A549 (cell line): ENCODE results near the gene ALDH1B1. TPM values are rescaled to one million over a fixed set of nuclear protein-coding genes. Genes with fewer than 3 reads are reported as not detected.

Experiments used
- ATAC-seq, 2 experiments: fragments of 200-7000 bp in 1 of 2; fragments of >200 bp in 1 of 2; cut with Nextera tagmentation in 1 of 2; cut with Tn5 transposase in 1 of 2; 3 replicates each; pipeline versions ENCODE4 v1.8.0 to v1.9.1; 2018 to 2020; ENCODE audit warnings: mild to moderate bottlenecking in 1 of 2, moderate library complexity in 1 of 2
- CTCF ChIA-PET: fragments of 300-600 bp; sonication (Branson Sonifier 250); formaldehyde crosslinking; extraction: SDS; loops from one replicate; lab custom pipeline; 2021; ENCODE audit warnings: antibody characterized with exemption, inconsistent platforms; lab: Yijun Ruan, JAX
- POLR2A ChIA-PET: fragments of 350-600 bp; formaldehyde crosslinking; extraction: SDS; loops from one replicate; lab custom pipeline; 2021; ENCODE audit warnings: antibody characterized with exemption, inconsistent platforms; lab: Yijun Ruan, JAX
- DNase-seq, 2 experiments: peaks; one replicate each; pipeline versions ENCODE4 v3.0.0 to v3.0.0-alpha.2; 2011 to 2016; ENCODE audit warnings: low read depth in 1 of 2, low spot score in 1 of 2
- FAIRE-seq: peaks from 2 replicates; lab custom pipeline; 2011; peaks lifted over from hg19 to GRCh38; lab: Jason Lieb, UNC
- H3K27ac ChIP-seq, 2 experiments: fragments of >200 bp; sonication (Bioruptor Twin); formaldehyde crosslinking; 3 replicates each; pipeline ENCODE4 v1.5.1; 2016 to 2017
- H3K4me1 ChIP-seq: fragments of >200 bp; sonication (Bioruptor Twin); formaldehyde crosslinking; 3 replicates; pipeline ENCODE4 v1.6.1; 2016
- H3K4me2 ChIP-seq: fragments of >200 bp; sonication (Bioruptor Twin); formaldehyde crosslinking; 3 replicates; pipeline ENCODE4 v1.6.1; 2016
- H3K4me3 ChIP-seq: fragments of >200 bp; sonication (Bioruptor Twin); formaldehyde crosslinking; 3 replicates; pipeline ENCODE4 v1.5.1; 2016
- H3K9me3 ChIP-seq: fragments of >200 bp; sonication (Bioruptor Twin); formaldehyde crosslinking; 3 replicates; pipeline ENCODE4 v1.6.1; 2016
- CBX2 ChIP-seq: fragments of 200-600 bp; sonication (generic); IDR thresholded peaks from 2 replicates; pipeline ENCODE4 v1.6.1; 2016; ENCODE audit warnings: low read depth, mild to moderate bottlenecking, borderline replicate concordance
- CBX8 ChIP-seq: fragments of 200-600 bp; sonication (generic); IDR thresholded peaks from 2 replicates; pipeline ENCODE4 v1.6.1; 2016
- EHF ChIP-seq: fragments of 250-450 bp; sonication (Bioruptor Pico); IDR thresholded peaks from 2 replicates; pipeline ENCODE4 v1.5.0; 2020; ENCODE audit warnings: mild to moderate bottlenecking
- EHMT2 ChIP-seq: fragments of 200-600 bp; sonication (generic); IDR thresholded peaks from 2 replicates; pipeline ENCODE4 v1.6.1; 2016; ENCODE audit warnings: antibody characterized with exemption, low read depth, mild to moderate bottlenecking, moderate library complexity
- FOSB ChIP-seq: fragments of 250-450 bp; sonication (Bioruptor Pico); IDR thresholded peaks from 2 replicates; pipeline ENCODE4 v1.5.0; 2020; ENCODE audit warnings: mild to moderate bottlenecking, moderate library complexity
- FOSL2 ChIP-seq, 2 experiments: fragments of 450-650 bp in 1 of 2; fragments of >200 bp in 1 of 2; sonication (Bioruptor Twin) in 1 of 2; formaldehyde crosslinking; IDR thresholded peaks; 2 replicates each; pipeline versions ENCODE4 v1.5.0 to v1.6.1; 2016 to 2020; ENCODE audit warnings: mild to moderate bottlenecking in 1 of 2, moderate library complexity in 1 of 2
- FOXS1 ChIP-seq: fragments of 250-450 bp; sonication (Bioruptor Pico); IDR thresholded peaks from 2 replicates; pipeline ENCODE4 v1.5.0; 2020; ENCODE audit warnings: mild to moderate bottlenecking, moderate library complexity
- HEYL ChIP-seq: fragments of 250-450 bp; sonication (Bioruptor Pico); IDR thresholded peaks from 2 replicates; pipeline ENCODE4 v1.8.0; 2021; ENCODE audit warnings: mild to moderate bottlenecking, moderate library complexity
- KDM1A ChIP-seq: fragments of 200-600 bp; sonication (generic); IDR thresholded peaks from 2 replicates; pipeline ENCODE4 v1.6.1; 2016; ENCODE audit warnings: low read depth, mild to moderate bottlenecking
- MAX ChIP-seq: IDR thresholded peaks from 2 replicates; pipeline ENCODE4 v1.6.1; 2012
- NPAS2 ChIP-seq: fragments of 250-450 bp; sonication (Bioruptor Pico); IDR thresholded peaks from 2 replicates; pipeline ENCODE4 v1.8.0; 2022; ENCODE audit warnings: mild to moderate bottlenecking, moderate library complexity, borderline replicate concordance
- POLR2A ChIP-seq: IDR thresholded peaks from 2 replicates; pipeline ENCODE4 v1.6.1; 2012; ENCODE audit warnings: mild to moderate bottlenecking, low read length
- RAD21 ChIP-seq, 2 experiments: fragments of >200 bp in 1 of 2; sonication (Bioruptor Twin) in 1 of 2; formaldehyde crosslinking in 1 of 2; IDR thresholded peaks in 1 of 2; conservative IDR thresholded peaks in 1 of 2; 2 replicates in 1 of 2; 3 replicates in 1 of 2; pipeline ENCODE4 v1.6.1; 2012 to 2018; ENCODE audit warnings: inconsistent platforms in 1 of 2
- RARB ChIP-seq: fragments of 250-450 bp; sonication (Bioruptor Pico); IDR thresholded peaks from 2 replicates; pipeline ENCODE4 v1.8.0; 2021; ENCODE audit warnings: mild to moderate bottlenecking, moderate library complexity
- TP53 ChIP-seq: fragments of 250-450 bp; sonication (Bioruptor Pico); IDR thresholded peaks from 2 replicates; pipeline ENCODE4 v1.5.0; 2021; ENCODE audit warnings: mild to moderate bottlenecking, moderate library complexity
- ZNF302 ChIP-seq: fragments of 250-450 bp; sonication (Bioruptor Pico); IDR thresholded peaks from 2 replicates; pipeline ENCODE4 v1.9.0; 2021; ENCODE audit warnings: inconsistent platforms, mild to moderate bottlenecking, moderate library complexity
- WGBS: methylation state at CpG from one replicate; pipeline ENCODE4 v1.1.6; 2017; ENCODE audit errors: missing lambda C conversion rate; 5-methylcytosine and 5-hydroxymethylcytosine counted together
- polyA plus RNA-seq, 4 experiments: library from polyadenylated mRNA; depleted of rRNA in 3 of 4; stranded (reverse); fragments of >200 nt; fragmentation: RNase III in 1 of 4; extraction: RNeasy Plus Mini Kit Qiagen cat#74134 plus additional on column Dnase treatment in 1 of 4; gene quantifications; 2 replicates in 3 of 4; 3 replicates in 1 of 4; pipeline ENCODE4 v1.2.3, GENCODE V29; 2011 to 2017

The ALDH1B1 gene
- polyA plus RNA-seq, 2 of the 4 experiments (the other 2 are of a cell fraction) = 40.2 to 71.8 TPM

DNA sequence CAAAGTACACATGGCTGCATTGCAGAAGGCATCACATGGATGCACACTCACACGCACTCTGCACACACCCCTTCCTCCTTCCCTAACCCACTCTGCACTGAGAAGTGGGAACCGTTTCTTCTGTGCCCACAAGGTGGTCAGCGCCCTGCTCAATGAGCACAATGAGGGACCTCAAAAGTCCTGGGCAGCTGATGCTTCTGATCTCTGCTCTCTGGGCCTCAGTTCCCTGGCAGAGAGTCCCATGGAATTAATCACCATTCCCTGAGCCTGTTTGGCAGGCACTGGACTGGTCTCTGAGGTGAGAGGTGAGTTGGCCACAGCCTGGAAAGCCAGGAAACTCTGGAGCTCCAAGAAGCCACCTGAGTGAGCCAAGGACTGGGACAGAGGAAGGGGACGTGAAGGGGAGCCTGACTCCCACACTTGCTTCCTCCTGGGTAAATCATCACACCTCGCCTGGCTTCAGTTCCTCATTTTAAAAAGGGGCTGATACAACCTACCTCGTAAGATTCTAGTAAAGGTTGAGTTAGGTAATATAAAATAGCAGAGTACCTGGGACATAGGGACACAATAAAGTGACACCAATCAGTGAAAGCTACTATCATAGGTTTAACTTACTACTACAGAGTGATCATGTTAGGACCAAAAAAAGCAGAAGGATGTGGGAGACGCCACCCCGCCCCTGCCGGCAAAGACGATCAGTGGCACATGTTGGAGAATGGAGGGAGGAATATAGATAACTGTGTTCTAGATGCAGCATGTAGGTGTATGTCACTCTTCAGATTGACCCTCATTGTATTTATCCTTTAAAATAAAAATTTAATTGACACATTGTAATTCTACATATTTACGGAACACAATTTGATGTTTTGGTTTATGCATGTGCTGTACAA lies 52.9 kb downstream of the ALDH1B1 start:
- ATAC-seq (no peak), FAIRE-seq (no peak), DNase-seq (no peak)
- no peak overlapping the region for H3K4me2 ChIP-seq
- no peak for TF ChIP-seq CBX8
- no peak for TF ChIP-seq CBX2
- TF ChIP-seq EHMT2 = no peak
- no peak for TF ChIP-seq KDM1A
- no peak for TF ChIP-seq FOSL2 (IDR thresholded peaks at IDR 0.05)
- TF ChIP-seq FOSL2 (CRISPR knock-in tag; IDR thresholded peaks at IDR 0.05) = no peak
- TF ChIP-seq ZNF302 (CRISPR knock-in tag) = no peak
- no peak for TF ChIP-seq FOSB (CRISPR knock-in tag)
- no peak for TF ChIP-seq TP53 (CRISPR knock-in tag)
- no peak for TF ChIP-seq RAD21 (conservative IDR thresholded peaks at IDR 0.05 in 1 of 2, IDR thresholded peaks at IDR 0.05 in 1 of 2)
- TF ChIP-seq MAX = no peak
- H3K9me3 ChIP-seq = no peaks in the 10 kb centered on the region
- POLR2A ChIA-PET = no interaction called here
- 84% methylated on average over 11 of the region's 11 CpGs for WGBS
- H3K4me1 ChIP-seq = peaks cover 21% of the 10 kb centered on the region
- no peak overlapping the region for H3K4me3 ChIP-seq
- no peak overlapping the region for H3K27ac ChIP-seq
- CTCF ChIA-PET = no interaction called here

DNA sequence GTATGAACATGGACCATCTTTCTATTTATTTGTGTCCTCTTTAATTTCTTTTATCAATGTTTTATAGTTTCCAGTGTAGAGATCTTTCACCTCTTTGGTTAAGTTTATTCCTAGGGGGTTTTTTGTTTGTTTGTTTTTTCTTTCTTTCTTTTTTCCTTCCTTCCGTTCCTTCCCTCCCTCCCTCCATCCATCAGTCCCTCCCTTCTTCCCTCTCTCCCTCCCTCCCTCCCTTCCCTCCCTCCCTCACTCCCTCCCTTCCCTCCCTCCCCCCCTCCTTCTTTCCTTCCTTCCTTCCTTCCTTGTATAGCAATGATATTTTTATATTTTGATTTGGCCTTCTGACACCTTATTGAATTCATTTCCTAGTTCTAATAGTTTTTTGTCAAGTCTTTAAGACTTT lies 55.2 kb downstream of the ALDH1B1 start:
- no peak for ATAC-seq
- TF ChIP-seq NPAS2 (CRISPR knock-in tag) = no peak
- TF ChIP-seq HEYL = no peak
- no peak for TF ChIP-seq RARB
- no peak for TF ChIP-seq FOXS1
- no peak for TF ChIP-seq EHF
- no peak for TF ChIP-seq POLR2A

More for the DNA sequence above, 55.2 kb downstream of the ALDH1B1 start:
- WGBS = 85% methylated on average over 1 of the region's 1 CpG
- ChIA-PET CTCF (interaction anchor here (1.2 kb wide), 2 partner anchors 10 to 17 kb away, joined by 3 to 4 read pairs; no protein-coding TSS in a partner anchor), POLR2A (no interaction called here)
- FAIRE-seq (no peak), DNase-seq (no peak)
- Histone ChIP-seq H3K4me1 (peaks cover 16% of the 10 kb centered on the region), H3K4me3 (no peak overlapping the region), H3K4me2 (no peak overlapping the region), H3K27ac (no peak overlapping the region), H3K9me3 (peaks cover 13% of the 10 kb centered on the region)

Other genes with a start within 250 kb of the ALDH1B1 start
- gene IGFBPL1, start 31.8 kb downstream of the ALDH1B1 start, polyA plus RNA-seq (2011; rRNA removed) = 2.5 and 2.9 TPM in 2 replicates
- gene IGFBPL1, start 31.8 kb downstream of the ALDH1B1 start, polyA plus RNA-seq (2017; fragmentation: RNase III; extraction: RNeasy Plus Mini Kit Qiagen cat#74134 plus additional on column Dnase treatment) = 2.7 to 3.0 TPM (median 2.7 TPM) in 3 replicates
- 15.9 and 20.7 TPM in 2 replicates for gene ANKRD18A, start 227.9 kb downstream of the ALDH1B1 start, polyA plus RNA-seq (2011; rRNA removed)
- gene ANKRD18A, start 227.9 kb downstream of the ALDH1B1 start, polyA plus RNA-seq (2017; fragmentation: RNase III; extraction: RNeasy Plus Mini Kit Qiagen cat#74134 plus additional on column Dnase treatment) = 4.0 to 4.9 TPM (median 4.2 TPM) in 3 replicates